ENCODE measurements around the gene MRPL14. TPM values are rescaled to one million over a fixed set of nuclear protein-coding genes. Genes with fewer than 3 reads are reported as not detected.

Gene MRPL14
- total and polyA plus RNA-seq, 10 of the 15 experiments (the other 5 are each of a cell fraction or from before 2014, with no cell fraction given), result 80.5 to 294 (median 122) TPM

DNA sequence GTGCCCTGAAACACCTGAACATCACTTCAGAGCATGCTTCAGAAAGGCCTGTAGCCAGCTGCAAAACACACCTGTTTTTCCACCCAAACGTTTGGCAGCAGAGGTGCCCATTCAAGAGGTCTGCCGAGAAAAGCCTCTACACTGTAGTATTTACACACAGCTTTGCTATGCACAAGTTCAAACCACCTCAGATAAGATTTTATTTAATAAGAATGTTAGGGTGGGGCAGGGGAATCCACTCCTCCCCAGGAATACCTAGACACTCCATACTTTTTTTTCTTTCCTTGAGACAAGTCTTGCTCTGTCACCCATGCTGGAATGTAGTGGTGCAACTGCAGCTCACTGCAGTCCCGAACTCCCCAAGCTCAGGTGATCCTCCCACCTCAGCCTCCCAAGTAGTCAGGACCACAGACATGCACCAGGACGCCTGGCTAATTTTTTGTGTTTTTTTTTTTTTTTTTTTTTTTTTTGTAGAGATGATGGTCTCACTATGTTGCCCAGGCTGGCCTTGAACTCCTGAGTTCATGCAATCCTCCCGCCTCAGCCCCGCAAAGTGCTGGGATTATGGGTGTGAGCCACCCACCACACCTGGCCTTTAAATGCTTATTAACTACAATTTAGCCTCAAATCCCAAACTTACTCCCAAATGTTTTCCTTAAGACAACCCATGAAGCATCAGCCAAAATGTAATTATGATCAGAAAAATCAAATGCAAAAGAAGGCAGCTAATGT, 9.7 kb downstream of the MRPL14 start (continued):
- TF ChIP-seq, protein P1, sequence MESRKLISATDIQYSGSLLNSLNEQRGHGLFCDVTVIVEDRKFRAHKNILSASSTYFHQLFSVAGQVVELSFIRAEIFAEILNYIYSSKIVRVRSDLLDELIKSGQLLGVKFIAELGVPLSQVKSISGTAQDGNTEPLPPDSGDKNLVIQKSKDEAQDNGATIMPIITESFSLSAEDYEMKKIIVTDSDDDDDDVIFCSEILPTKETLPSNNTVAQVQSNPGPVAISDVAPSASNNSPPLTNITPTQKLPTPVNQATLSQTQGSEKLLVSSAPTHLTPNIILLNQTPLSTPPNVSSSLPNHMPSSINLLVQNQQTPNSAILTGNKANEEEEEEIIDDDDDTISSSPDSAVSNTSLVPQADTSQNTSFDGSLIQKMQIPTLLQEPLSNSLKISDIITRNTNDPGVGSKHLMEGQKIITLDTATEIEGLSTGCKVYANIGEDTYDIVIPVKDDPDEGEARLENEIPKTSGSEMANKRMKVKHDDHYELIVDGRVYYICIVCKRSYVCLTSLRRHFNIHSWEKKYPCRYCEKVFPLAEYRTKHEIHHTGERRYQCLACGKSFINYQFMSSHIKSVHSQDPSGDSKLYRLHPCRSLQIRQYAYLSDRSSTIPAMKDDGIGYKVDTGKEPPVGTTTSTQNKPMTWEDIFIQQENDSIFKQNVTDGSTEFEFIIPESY (IDR thresholded peaks at IDR 0.05), result no peak
- TF ChIP-seq, protein P2, sequence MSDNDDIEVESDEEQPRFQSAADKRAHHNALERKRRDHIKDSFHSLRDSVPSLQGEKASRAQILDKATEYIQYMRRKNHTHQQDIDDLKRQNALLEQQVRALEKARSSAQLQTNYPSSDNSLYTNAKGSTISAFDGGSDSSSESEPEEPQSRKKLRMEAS (IDR thresholded peaks at IDR 0.05; ENCODE audit: low read depth, low read length), result no peak
- TF ChIP-seq FOXK2 (IDR thresholded peaks at IDR 0.05), result no peak
- TF ChIP-seq, protein P3, sequence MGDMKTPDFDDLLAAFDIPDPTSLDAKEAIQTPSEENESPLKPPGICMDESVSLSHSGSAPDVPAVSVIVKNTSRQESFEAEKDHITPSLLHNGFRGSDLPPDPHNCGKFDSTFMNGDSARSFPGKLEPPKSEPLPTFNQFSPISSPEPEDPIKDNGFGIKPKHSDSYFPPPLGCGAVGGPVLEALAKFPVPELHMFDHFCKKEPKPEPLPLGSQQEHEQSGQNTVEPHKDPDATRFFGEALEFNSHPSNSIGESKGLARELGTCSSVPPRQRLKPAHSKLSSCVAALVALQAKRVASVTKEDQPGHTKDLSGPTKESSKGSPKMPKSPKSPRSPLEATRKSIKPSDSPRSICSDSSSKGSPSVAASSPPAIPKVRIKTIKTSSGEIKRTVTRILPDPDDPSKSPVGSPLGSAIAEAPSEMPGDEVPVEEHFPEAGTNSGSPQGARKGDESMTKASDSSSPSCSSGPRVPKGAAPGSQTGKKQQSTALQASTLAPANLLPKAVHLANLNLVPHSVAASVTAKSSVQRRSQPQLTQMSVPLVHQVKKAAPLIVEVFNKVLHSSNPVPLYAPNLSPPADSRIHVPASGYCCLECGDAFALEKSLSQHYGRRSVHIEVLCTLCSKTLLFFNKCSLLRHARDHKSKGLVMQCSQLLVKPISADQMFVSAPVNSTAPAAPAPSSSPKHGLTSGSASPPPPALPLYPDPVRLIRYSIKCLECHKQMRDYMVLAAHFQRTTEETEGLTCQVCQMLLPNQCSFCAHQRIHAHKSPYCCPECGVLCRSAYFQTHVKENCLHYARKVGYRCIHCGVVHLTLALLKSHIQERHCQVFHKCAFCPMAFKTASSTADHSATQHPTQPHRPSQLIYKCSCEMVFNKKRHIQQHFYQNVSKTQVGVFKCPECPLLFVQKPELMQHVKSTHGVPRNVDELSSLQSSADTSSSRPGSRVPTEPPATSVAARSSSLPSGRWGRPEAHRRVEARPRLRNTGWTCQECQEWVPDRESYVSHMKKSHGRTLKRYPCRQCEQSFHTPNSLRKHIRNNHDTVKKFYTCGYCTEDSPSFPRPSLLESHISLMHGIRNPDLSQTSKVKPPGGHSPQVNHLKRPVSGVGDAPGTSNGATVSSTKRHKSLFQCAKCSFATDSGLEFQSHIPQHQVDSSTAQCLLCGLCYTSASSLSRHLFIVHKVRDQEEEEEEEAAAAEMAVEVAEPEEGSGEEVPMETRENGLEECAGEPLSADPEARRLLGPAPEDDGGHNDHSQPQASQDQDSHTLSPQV (IDR thresholded peaks at IDR 0.05), result no peak
- TF ChIP-seq, protein P4, sequence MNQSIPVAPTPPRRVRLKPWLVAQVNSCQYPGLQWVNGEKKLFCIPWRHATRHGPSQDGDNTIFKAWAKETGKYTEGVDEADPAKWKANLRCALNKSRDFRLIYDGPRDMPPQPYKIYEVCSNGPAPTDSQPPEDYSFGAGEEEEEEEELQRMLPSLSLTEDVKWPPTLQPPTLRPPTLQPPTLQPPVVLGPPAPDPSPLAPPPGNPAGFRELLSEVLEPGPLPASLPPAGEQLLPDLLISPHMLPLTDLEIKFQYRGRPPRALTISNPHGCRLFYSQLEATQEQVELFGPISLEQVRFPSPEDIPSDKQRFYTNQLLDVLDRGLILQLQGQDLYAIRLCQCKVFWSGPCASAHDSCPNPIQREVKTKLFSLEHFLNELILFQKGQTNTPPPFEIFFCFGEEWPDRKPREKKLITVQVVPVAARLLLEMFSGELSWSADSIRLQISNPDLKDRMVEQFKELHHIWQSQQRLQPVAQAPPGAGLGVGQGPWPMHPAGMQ (IDR thresholded peaks at IDR 0.05; ENCODE audit: borderline replicate concordance), result no peak

All from GM12878 (cell line).